Renal cortical epithelial cell (primary cell): ENCODE results near the gene AKAP8L. TPM values are rescaled to one million over a fixed set of nuclear protein-coding genes. Genes with fewer than 3 reads are reported as not detected.

ENCODE experiments used
- DNase-seq: peaks from one replicate; pipeline ENCODE4 v3.0.0-alpha.2; 2011; ENCODE audit warnings: low read depth
- total RNA-seq: library from RNA; depleted of rRNA; stranded (reverse); fragments of >200 nt; gene quantifications from 2 replicates; pipeline ENCODE4 v1.2.3, GENCODE V29; 2014

Gene AKAP8L
- total RNA-seq, 1 donor from 2014 or later = 80.6 TPM

DNA sequence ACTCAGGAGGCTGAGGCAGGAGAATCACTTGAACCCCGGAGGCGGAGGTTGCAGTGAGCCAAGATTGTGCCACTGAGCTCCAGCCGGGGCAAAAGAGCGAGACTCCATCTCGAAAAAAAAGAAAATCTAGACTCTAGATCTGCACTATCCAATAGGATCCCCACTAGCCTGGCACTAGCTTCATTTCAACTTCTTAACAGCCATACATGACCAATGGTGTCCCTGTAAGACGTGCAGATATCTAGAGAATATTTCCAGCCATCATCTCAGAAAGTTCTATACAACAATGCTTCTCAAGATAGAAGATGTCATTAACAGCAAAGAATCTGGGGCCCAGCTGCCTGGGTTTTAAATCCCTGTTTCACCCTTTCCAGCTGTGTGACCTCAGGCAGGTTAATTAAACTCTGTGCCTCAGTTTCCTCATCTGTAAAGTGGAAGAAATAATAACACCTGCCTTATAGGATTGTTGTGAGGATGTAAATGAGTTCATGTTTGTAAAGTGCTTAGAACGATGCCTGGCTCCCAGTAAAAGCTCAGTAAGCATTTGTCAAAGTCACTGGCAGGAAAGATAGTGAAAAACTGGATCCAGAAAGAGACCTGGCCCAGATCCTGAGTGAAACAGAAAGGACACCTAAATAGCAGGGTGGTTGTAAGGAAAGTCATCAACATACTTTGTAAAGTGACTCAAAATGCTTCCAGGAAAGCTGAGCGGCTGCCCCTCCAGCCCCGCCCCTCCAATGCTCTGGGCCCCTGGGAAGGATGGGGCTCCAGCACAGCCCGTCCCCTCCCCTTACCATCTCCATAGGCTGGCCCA lies 17.4 kb upstream of the AKAP8L start:
- no peak for DNase-seq

- DNase-seq = no peak
Observed at GRCh38 chr19:15433519-15434069, 14.8 kb upstream of the AKAP8L start.

DNA sequence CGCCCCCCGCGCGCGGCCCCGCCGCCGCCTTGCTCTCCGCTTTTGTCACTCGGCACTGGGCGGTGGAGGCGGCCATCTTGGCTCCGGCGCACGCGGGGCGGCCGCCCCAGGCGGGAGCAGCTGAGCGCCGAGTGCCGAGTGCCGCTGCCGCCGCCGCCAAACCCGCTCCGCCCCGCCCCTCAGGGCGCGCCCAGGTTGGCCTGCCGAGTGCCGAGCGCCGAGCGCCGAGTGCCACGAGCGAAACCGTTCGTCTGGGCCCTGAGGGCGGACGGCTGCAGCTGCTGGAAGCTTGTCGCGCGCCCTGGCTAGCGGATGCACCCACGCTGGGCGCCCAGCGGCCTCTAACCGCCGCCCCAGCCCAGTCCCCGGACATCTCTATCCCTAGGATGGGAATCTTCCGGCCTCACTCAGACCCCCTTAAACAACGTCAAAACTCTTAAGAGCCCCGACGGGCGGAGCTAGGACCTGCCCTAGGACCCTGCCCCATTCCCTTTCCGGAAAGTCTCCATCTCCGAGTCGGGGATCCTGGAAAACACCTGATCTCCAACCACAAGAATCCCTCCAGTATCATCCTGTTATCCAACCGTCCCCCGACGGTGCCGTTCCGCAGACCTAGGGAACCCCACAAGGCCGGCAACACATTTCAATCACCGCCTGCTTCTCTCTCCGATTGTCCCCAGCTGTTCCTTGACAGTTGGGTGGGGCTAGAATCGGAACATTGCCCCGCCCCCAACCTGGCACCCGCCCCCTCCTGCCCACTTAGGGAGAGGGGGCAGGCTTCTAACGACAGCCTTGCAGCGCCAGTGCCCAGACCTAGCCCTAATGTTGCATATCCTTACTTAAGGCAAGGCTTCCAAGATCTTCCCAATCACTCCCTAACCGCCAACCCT lies 14.1 kb upstream of the AKAP8L start:
- DNase-seq = peak; percentile 46

- no peak for DNase-seq
Observed at GRCh38 chr19:15432018-15432494, 13.3 kb upstream of the AKAP8L start.

DNA sequence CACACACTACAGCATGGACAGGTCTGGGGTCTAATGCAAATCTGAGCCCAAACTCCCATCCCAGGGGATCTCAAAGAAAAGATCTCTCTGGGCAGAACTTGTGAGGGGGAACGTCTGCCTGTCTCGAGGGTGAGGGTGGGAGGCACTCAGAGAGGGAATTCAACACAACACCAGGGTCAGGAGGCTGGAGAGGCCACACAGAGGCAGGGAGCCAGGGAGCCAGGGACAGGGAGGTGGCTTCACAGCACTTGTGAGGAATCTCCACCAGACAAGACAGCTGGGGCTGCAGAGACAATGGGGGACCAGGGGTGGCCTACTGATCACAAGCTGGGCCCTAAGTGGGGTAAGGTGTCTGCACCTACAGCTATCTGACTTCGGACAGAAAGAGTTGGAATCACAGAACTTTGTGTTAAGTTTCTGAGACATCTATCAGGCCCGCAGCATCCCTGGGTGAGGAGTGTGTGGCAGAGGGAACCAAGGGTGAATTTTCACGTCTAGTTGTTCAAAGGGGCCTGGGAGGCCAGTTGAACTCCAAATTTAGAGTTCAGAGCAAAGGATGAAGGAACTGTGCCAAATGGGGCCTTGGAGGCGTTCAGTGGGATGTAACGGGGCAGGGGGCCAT lies 12.7 kb upstream of the AKAP8L start:
- DNase-seq = no peak

DNA sequence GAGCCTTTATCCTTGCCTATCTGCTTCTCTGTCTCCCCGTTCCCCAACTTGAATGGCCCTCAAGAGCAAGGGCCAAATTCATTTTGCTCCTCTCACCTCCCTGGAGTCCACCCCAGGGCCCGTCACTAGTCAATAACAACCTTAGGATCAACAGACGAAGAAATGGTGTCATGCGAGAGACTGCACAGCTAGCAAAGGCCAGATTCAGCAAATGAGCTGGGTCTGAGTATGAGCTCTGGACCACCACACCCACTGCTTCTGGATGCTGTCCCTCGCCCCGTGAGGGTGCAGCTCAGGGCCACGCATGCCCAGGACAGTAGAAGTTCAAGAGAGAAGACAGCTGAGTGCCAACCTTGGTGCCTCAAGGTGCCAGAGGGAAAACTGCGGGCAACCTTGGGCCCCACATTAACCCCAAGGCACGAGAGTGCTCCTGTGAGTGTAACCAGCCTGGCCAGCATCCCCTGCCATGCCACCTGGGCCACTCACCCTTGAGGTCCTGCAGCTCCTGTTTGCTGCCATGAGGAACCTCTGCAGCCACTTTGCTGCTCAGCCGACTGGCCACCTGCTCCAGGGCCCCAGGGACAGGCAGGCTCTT lies 11.8 kb upstream of the AKAP8L start:
- DNase-seq = no peak

GRCh38 chr19:15429825-15430467 lies 11.2 kb upstream of the AKAP8L start:
- no peak for DNase-seq

GRCh38 chr19:15428956-15429824 lies 10.4 kb upstream of the AKAP8L start:
- DNase-seq = no peak

DNA sequence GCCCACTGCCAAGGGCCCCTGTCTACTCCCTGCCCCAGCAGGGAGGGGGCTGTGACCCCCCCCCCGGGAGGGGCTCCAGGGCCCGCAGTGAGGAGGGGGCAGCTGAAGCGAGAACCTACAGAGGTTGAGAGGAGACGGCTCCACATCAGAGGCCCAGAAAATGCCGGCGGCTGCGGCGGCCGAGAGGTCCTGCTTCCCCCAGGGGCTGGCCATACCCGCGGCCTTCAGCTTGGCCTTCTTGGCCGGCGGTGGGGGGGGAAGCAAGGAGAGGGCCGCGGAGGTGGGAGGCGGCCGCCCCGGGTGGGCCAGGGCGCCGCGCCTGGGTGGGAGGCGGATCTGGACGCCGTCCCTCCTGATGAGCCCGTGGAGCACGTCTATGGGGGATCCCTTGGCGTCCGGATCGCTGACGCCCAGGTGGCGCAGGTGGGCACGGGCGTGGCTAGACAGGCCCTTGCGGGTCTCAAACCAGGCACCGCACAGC lies 9.2 kb upstream of the AKAP8L start:
- no peak for DNase-seq

DNA sequence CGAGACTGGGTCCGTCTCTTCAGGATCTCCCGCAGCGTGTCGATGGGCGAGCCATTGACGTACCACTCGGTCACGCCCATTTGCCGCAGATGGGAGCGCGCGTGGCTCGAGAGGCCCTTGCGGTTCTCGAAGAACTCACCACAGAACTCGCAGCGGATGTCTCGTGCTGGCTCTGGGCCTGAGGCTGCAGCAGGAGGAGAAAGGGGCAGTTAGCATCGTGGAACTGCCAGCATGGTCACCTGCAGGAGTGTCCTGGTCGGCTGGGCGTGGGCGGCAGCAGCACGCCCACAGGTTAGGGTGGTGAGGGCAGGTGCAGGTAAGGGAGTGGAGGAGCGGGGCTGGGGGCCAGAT lies 8.5 kb upstream of the AKAP8L start:
- no peak for DNase-seq

DNA sequence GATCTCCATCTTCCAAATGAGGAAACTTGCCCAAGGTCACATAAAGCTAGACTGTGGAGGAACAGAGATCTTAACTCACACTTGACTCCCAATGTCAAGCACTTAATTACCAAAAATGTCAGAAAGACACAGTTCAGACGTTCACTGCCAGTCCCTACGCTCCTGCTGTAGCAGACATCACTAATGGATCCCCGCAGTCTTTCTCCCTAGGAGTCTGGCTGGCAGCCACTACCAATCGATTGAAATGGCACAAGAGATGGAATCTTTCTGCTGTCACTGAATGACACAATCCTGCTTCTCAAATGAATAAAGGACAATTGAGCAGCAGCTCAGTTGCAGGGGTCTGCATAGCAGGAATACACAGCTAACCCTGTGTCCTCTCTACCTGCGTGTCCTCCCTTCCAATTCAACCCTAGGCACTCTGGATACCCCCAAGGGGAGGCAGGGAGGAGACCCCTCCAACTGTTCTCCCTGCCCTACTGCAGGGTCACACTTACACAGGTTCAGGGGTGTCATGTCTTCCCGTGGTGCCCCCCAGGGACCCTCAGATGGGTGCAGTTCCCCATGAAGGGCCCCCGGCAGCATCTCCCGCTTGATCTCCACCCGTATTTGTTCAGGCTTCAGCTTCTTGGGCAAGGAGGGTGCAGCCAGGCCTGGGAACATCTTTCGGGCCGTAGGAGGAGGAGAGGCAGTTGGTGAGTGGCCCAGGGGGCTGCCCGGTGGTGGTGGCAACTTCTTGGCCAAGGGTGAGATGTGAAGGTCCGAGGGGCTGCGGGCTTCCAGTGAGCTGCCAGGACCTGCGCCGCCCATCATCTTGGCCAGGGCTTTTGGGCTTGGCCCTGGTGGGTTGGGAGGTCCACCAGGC lies 7.9 kb upstream of the AKAP8L start:
- no peak for DNase-seq

- no peak for DNase-seq
Observed at GRCh38 chr19:15425321-15425950, 6.6 kb upstream of the AKAP8L start.

DNA sequence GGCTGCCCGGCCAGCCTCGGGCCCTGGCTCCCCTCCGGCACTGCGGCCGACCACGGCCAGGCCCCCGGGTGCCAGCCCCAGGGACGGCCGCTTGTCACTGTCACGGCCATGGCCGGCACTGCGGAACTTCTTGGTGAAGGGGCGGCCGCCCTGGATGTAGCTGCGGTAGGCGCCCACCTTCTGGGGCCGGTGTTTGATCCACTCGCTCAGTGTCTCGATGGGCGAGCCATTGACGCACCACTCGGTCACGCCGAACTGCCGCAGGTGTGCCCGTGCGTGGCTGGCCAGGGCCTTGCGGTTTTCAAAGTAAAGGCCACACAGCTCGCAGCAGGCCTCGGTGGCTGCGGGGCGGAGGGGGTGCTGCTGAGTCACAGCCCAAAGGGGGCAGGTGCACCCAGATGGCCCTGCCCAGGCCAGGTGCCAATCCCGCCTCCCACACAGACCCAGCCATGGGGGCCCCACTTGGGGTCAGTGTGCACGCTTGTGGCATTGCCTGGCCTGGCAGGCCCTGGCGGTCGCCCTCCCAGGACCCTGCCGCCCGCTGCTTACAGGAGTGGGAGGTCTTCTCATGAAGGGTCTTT lies 6.0 kb upstream of the AKAP8L start:
- DNase-seq = no peak

DNA sequence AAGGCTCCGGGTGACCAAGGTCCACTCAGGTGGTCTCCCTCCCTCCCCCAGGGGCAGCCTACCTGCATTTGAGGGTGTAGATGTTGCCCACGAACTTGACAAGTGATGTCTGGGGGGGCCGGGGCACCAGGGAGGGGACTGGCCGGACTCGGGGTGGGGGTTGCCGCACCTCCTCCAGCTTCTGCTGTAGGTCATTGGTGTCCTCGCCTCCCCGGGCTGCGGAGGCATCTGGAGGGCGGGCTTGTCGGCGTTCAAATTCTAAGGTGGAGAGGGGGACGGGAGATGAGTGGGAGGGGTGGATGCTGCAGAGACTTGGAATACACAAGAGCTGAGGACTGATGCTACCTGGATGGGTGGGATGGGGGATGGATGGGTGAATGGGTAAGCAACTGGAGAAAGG lies 5.3 kb upstream of the AKAP8L start:
- no peak for DNase-seq

- DNase-seq = no peak
Observed at GRCh38 chr19:15423130-15423529, 4.3 kb upstream of the AKAP8L start.

- DNase-seq = no peak
Observed at GRCh38 chr19:15422296-15423075, 3.7 kb upstream of the AKAP8L start.

- DNase-seq = no peak
Observed at GRCh38 chr19:15421721-15422260, 3.0 kb upstream of the AKAP8L start.
